ENCODE data around the gene ADAMTSL1. TPM values are rescaled to one million over a fixed set of nuclear protein-coding genes. Genes with fewer than 3 reads are reported as not detected.

Gene ADAMTSL1, protein sequence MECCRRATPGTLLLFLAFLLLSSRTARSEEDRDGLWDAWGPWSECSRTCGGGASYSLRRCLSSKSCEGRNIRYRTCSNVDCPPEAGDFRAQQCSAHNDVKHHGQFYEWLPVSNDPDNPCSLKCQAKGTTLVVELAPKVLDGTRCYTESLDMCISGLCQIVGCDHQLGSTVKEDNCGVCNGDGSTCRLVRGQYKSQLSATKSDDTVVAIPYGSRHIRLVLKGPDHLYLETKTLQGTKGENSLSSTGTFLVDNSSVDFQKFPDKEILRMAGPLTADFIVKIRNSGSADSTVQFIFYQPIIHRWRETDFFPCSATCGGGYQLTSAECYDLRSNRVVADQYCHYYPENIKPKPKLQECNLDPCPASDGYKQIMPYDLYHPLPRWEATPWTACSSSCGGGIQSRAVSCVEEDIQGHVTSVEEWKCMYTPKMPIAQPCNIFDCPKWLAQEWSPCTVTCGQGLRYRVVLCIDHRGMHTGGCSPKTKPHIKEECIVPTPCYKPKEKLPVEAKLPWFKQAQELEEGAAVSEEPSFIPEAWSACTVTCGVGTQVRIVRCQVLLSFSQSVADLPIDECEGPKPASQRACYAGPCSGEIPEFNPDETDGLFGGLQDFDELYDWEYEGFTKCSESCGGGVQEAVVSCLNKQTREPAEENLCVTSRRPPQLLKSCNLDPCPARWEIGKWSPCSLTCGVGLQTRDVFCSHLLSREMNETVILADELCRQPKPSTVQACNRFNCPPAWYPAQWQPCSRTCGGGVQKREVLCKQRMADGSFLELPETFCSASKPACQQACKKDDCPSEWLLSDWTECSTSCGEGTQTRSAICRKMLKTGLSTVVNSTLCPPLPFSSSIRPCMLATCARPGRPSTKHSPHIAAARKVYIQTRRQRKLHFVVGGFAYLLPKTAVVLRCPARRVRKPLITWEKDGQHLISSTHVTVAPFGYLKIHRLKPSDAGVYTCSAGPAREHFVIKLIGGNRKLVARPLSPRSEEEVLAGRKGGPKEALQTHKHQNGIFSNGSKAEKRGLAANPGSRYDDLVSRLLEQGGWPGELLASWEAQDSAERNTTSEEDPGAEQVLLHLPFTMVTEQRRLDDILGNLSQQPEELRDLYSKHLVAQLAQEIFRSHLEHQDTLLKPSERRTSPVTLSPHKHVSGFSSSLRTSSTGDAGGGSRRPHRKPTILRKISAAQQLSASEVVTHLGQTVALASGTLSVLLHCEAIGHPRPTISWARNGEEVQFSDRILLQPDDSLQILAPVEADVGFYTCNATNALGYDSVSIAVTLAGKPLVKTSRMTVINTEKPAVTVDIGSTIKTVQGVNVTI (N-terminal part only)
- total RNA-seq: 10 to 100 TPM in 4 of 8 experiments, 1 to 10 TPM in 4; 5.3 to 87.8 (median 11.5) TPM

DNA sequence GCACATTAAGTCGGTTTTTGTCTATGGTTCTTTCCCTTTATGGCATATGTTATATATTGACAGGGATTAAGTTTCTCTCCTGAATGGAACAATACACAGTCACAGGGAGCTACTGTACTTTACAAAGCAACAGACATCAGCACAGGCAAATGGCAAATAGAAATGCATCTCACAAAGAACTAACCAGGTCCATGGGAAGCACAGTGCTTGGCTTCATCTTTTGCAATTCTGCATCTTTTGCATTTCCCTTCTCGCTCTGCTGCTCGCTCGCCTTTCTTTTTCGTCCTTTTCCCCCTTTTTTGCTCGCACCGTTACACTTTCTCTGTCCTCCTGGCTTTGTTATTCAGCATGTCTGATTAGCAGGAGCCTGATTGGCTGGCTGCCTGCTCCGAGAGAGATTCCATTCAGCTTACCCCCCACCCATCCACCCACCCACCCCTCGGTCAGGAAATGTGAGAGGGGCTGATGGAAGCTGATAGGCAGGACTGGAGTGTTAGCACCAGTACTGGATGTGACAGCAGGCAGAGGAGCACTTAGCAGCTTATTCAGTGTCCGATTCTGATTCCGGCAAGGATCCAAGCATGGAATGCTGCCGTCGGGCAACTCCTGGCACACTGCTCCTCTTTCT is at the start of gene ADAMTSL1:
ADAMTSL1 (plus strand) TSS at position 502 of the 628 bp plus-strand sequence; CDS start at position 582, 80 bp downstream.
- peak; percentile 34 to 93 (median 87) for ATAC-seq (replicated peaks in 6 of 8)
- H3K4me3 ChIP-seq: peak within 1 kb of the TSS; percentile 35 to 41 (median 38)
- peaks cover 36 to 51% of the 10 kb centered on the region in 2 donors for H3K4me1 ChIP-seq (replicated peaks in 1 of 2)
- WGBS, 10 experiments: 0 to 100% (median 4%) methylated on average over 1 to 8 of the region's 13 CpGs; no CpG with 5 or more reads in 2 of the 10 experiments
- peak within 1 kb of the TSS; percentile 14 to 15 for H3K27ac ChIP-seq
- in situ Hi-C loops (cut with MboI; ENCODE audit: low pct_unique_long_range_greater_than_20kb in 2 of 9, low sequenced_read_pairs in 9 of 9, unreplicated experiment in 9 of 9): no loop called here

DNA sequence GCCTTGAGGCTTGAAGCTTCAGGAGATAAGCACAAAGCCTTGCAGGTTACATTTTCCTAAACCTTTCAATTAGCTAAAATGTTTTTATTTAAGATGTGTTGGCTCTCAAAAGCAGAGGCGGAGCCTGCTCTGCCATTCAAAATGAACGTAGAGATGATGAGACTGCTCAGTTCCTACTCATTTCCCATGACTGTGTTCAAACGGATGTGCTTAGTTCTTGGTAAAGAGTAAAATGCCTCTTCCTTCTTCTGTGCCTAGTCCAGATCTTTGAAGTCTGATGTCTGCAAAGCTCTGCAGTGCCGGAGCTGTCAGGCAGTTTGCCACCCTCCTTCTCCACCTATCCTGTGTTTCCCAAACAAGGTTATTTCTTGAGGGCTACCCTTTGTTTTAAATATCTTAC is 46.3 kb upstream of the ADAMTSL1 start:
- Histone ChIP-seq H3K4me3 (no peak overlapping the region), H3K4me1 (replicated peaks in 1 of 2) (peaks cover 0 to 21% of the 10 kb centered on the region in 2 donors), H3K27ac (no peak overlapping the region)
- in situ Hi-C loops (cut with MboI; ENCODE audit: low pct_unique_long_range_greater_than_20kb in 2 of 9, low sequenced_read_pairs in 9 of 9, unreplicated experiment in 9 of 9): loop anchor here in 2 of 9 experiments (25.0 kb wide), 1 partner anchor 165 kb away; no protein-coding TSS in a partner anchor
- WGBS, 10 experiments: 33 to 92% (median 80%) methylated on average over 1 to 4 of the region's 4 CpGs; no CpG with 5 or more reads in 2 of the 10 experiments
- ATAC-seq (replicated peaks in 6 of 8): no peak

DNA sequence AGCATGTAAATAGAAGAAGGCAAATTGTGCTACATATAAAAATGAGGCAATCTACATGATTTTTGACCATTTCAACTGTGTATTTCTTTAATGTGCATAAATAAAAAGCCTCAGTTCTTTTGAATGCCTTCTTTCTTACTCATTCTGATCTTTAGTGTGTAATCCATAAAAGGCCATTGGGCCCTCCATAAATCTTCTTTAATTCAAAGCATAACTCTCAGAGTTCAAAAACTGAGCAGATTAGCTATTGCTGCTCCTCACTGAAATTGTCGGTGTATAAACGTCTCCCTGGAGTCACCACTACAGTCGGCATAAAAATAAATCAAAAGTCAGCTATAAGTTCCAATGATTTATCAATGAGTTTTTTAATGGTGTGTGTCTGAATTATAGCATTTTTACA is 45.3 kb upstream of the ADAMTSL1 start:
- H3K4me3 ChIP-seq: no peak overlapping the region
- ATAC-seq (replicated peaks in 6 of 8): peak in 7 of 8 experiments; percentile 33 to 91 (median 71)
- 20 to 65% (median 40%) methylated on average over 1 to 3 of the region's 3 CpGs; no CpG with 5 or more reads in 1 of the 10 experiments for WGBS, 10 experiments
- H3K27ac ChIP-seq: no peak overlapping the region
- in situ Hi-C loops (cut with MboI; ENCODE audit: low pct_unique_long_range_greater_than_20kb in 2 of 9, low sequenced_read_pairs in 9 of 9, unreplicated experiment in 9 of 9): loop anchor here in 2 of 9 experiments (25.0 kb wide), 1 partner anchor 166 kb away; no protein-coding TSS in a partner anchor
- peaks cover 0 to 14% of the 10 kb centered on the region in 2 donors for H3K4me1 ChIP-seq (replicated peaks in 1 of 2)

DNA sequence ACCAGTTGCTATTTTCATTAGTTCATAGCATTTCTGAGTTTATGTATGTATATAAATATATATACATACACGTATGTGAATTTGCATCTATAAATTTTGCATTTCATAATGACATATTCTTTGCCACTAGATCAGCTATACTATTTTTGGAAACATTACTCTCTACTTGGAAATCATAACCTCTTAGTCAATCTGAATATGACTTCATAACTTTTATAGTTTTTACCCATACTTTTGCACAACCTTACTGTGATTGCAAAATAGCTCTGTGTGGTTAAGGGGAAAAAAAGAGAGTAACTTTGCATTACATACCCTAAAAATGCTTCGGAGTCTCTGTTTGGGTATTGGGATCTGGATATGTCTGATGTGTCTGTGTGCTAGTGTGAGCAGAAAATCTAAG is 44.9 kb upstream of the ADAMTSL1 start:
- peaks cover 0 to 14% of the 10 kb centered on the region in 2 donors for H3K4me1 ChIP-seq (replicated peaks in 1 of 2)
- peak in 1 of 8 experiments; percentile 84 for ATAC-seq (replicated peaks in 6 of 8)
- in situ Hi-C loops (cut with MboI; ENCODE audit: low pct_unique_long_range_greater_than_20kb in 2 of 9, low sequenced_read_pairs in 9 of 9, unreplicated experiment in 9 of 9): loop anchor here in 2 of 9 experiments (25.0 kb wide), 1 partner anchor 167 kb away; no protein-coding TSS in a partner anchor
- H3K27ac ChIP-seq: no peak overlapping the region
- no peak overlapping the region for H3K4me3 ChIP-seq
- 10 to 100% (median 71%) methylated on average over 1 to 2 of the region's 2 CpGs; no CpG with 5 or more reads in 1 of the 10 experiments for WGBS, 10 experiments

DNA sequence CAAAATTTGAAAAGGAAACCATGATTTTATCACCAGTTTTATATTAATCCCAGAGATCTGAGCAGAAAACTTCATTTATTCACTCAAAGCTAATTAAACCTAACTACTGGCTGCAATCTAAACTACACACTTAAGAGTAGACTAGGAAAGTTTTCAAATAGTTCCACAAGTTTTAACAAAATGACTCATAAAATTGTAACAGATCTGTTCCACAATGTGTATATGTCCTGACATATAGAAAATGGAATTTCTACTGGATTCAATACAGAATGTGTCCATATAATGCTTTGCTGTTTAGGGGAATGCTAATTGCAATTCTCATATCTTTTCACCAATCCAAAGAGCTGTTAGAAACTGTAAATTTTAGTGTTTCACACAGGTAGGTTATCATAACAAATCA is 40.3 kb upstream of the ADAMTSL1 start:
- Histone ChIP-seq H3K4me1 (replicated peaks in 1 of 2) (peaks cover 0 to 7% of the 10 kb centered on the region in 2 donors), H3K27ac (no peak overlapping the region), H3K4me3 (no peak overlapping the region)
- in situ Hi-C loops (cut with MboI; ENCODE audit: low pct_unique_long_range_greater_than_20kb in 2 of 9, low sequenced_read_pairs in 9 of 9, unreplicated experiment in 9 of 9): loop anchor here in 2 of 9 experiments (25.0 kb wide), 1 partner anchor 171 kb away; no protein-coding TSS in a partner anchor
- ATAC-seq (replicated peaks in 6 of 8): no peak

DNA sequence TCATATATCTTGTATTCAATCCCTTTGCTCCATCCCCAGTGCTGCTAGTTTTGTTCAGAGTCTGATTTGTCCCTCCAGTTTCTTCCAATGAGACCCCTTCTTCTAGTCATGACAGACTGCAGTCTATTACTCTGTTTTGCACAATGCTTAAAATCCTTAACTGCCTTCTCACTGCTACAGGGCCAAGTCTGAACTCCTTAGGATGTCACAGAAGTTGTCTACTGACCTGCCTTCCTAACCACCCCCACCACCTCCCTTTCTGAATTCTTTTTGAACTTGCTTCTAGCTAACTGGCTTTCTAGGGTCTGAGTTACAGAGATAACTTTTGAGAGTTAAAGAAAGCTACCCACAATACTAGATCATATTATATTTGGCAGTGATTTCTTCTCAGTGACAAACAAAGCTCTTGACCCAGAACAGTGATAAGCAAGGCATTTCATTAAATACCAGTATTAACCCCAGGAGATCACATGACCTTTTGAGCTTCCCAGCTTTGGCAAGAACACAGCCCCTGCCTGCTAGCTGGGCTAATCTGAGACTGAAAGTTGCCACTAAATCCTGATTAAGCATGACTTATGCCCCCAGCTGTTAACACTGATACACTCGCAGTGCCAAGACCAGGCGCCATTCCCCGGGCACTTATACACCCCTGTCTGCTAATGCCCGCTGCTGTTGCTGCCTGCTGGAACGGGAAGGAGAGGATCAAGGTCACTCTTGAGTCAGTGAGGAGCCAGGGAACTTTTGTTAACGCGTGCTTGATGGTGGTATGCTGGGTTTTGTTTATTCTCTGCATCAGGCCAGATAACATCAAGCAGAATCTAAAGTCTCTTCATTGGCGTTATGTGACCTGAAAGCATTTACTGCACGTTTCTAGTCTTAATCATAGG is 36.4 kb upstream of the ADAMTSL1 start:
- 10 to 100% (median 75%) methylated on average over 1 to 9 of the region's 9 CpGs for WGBS, 10 experiments

DNA sequence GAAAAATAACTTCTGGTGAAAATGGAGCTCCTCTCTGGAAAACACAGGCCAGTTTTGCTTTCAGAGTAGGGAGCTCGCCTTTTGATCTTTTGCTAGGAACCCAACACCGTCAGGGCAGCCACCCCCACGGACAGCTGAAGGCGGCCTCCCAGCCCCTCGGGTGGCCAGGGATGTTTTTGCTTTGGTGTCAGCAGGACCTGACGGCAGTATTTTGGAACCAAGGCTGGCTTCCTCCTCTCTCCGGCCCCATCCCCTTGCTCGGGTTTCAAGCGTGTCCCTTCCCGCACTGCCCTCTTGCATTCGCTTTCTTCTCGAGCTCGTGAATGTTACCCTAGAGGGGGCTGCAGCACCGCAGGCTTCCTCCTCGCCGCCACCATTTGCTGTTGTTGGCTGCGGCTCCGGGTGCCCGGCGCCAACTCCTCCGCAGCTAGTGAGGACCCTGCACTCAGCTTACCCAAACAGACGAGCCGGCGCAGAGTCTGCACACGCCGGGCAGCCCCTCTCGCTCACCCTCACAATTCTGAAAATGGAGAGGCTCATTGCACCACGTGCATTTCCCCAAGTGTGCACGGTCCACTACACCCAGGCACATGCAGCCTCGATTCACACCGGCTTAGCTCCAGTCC is 35.5 kb upstream of the ADAMTSL1 start:
- no peak overlapping the region for H3K4me3 ChIP-seq
- no peak overlapping the region for H3K27ac ChIP-seq
- ATAC-seq (replicated peaks in 6 of 8): peak in 3 of 8 experiments; percentile 52 to 82 (median 61)
- in situ Hi-C loops (cut with MboI; ENCODE audit: low pct_unique_long_range_greater_than_20kb in 2 of 9, low sequenced_read_pairs in 9 of 9, unreplicated experiment in 9 of 9): loop anchor here in 2 of 9 experiments (25.0 kb wide), 1 partner anchor 176 kb away; no protein-coding TSS in a partner anchor
- 8 to 100% (median 69%) methylated on average over 2 to 19 of the region's 31 CpGs; no CpG with 5 or more reads in 1 of the 10 experiments for WGBS, 10 experiments
- peaks cover 8% of the 10 kb centered on the region in 2 donors for H3K4me1 ChIP-seq (replicated peaks in 1 of 2)

More for the DNA sequence above, 36.4 kb upstream of the ADAMTSL1 start:
- peak in 1 of 8 experiments; percentile 20 for ATAC-seq (replicated peaks in 6 of 8)
- Histone ChIP-seq H3K27ac (no peak overlapping the region), H3K4me3 (no peak overlapping the region), H3K4me1 (replicated peaks in 1 of 2) (peaks cover 8% of the 10 kb centered on the region in 2 donors)
- in situ Hi-C loops (cut with MboI; ENCODE audit: low pct_unique_long_range_greater_than_20kb in 2 of 9, low sequenced_read_pairs in 9 of 9, unreplicated experiment in 9 of 9): loop anchor here in 2 of 9 experiments (25.0 kb wide), 1 partner anchor 175 kb away; no protein-coding TSS in a partner anchor

DNA sequence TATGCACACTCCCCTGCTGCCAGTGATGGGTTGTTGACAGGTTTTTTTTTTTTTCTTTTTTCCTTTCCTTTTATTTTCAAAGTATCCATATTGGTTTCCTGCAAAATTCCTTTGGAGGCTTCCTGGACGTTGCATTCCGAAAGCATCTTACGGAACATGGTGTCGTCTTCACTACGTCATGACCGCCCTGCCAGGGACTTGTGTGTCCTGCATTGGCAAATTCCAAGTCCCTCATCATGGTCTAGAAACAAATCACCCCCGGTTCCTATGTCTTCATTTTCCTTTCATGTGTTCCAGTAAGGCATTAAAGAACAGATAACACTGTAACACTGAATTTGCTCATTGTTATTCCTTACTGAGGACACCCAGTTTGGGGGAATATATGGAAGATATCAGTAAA is 35.0 kb upstream of the ADAMTSL1 start:
- no peak overlapping the region for H3K4me3 ChIP-seq
- WGBS, 10 experiments: 49 to 100% (median 77%) methylated on average over 1 to 7 of the region's 7 CpGs; no CpG with 5 or more reads in 2 of the 10 experiments
- in situ Hi-C loops (cut with MboI; ENCODE audit: low pct_unique_long_range_greater_than_20kb in 2 of 9, low sequenced_read_pairs in 9 of 9, unreplicated experiment in 9 of 9): loop anchor here in 2 of 9 experiments (25.0 kb wide), 1 partner anchor 177 kb away; no protein-coding TSS in a partner anchor
- H3K27ac ChIP-seq: no peak overlapping the region
- ATAC-seq (replicated peaks in 6 of 8): no peak
- H3K4me1 ChIP-seq (replicated peaks in 1 of 2): peaks cover 8% of the 10 kb centered on the region in 2 donors

DNA sequence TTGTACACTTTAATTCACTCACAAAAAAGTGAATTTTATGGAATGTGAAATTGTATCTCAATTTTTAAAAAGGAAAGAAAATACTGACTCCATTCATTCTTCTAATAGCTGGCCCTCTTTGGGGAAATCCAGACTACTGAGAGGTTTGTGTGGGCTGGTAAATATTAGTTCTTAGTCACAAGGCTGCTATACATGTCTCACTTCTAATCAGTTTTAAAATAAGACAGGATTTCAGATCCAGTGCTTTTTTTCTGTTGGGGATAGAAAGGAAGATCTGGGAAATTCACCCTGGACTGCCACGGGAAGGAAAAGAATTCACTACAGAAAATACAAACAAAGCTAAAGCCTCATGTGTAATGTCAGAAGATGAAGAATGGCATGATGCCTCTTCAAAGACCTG is 32.7 kb upstream of the ADAMTSL1 start:
- Histone ChIP-seq H3K27ac (no peak overlapping the region), H3K4me1 (replicated peaks in 1 of 2) (peaks cover 8% of the 10 kb centered on the region in 2 donors), H3K4me3 (no peak overlapping the region)
- in situ Hi-C loops (cut with MboI; ENCODE audit: low pct_unique_long_range_greater_than_20kb in 2 of 9, low sequenced_read_pairs in 9 of 9, unreplicated experiment in 9 of 9): loop anchor here in 2 of 9 experiments (25.0 kb wide), 1 partner anchor 179 kb away; no protein-coding TSS in a partner anchor
- WGBS, 10 experiments: 0 to 60% (median 13%) methylated on average over 1 of the region's 1 CpG; no CpG with 5 or more reads in 3 of the 10 experiments
- ATAC-seq (replicated peaks in 6 of 8): peak in 1 of 8 experiments; percentile 68
